Stimulated activated CD4-positive, alpha-beta T cell treated with anti-CD3 and anti-CD28 coated beads, TNF-alpha, amount 100 ng/mL, for 4 hours (primary cell): ENCODE measurements around the gene KCNC3.

Experiments used
- DNase-seq, 3 experiments: peaks; one replicate each; pipeline ENCODE4 v3.0.0-alpha.2; 2020; ENCODE audit warnings: low read depth in 3 of 3

Gene KCNC3

GRCh38 chr19:50329146-50329925 is at the start of gene KCNC3:
Gene KCNC3, minus strand, starts transcription at chr19:50329377. Its CDS starts 295 bp downstream, at chr19:50329082.
- DNase-seq, result peak; percentile 88 to 95 (median 94)

DNA sequence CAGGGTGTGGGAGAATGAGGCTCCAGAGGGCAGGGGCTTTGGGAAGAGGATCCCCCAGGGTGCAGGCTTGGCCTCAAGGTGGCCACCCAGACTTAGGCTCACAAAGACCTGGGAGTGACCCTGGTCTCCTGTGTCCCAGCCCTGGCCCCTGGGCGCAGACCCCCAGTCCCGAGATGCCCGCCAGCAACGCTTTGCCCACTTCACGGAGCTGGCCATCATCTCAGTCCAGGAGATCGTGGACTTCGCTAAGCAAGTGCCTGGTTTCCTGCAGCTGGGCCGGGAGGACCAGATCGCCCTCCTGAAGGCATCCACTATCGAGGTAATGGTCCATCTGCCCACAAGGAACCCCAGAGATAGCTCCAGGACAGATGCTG is 49.7 kb upstream of the KCNC3 start:
- no peak for DNase-seq

- DNase-seq, result no peak
Observed at GRCh38 chr19:50378169-50378862, 49.1 kb upstream of the KCNC3 start.

GRCh38 chr19:50377517-50377916 is 48.3 kb upstream of the KCNC3 start:
- DNase-seq, result no peak

DNA sequence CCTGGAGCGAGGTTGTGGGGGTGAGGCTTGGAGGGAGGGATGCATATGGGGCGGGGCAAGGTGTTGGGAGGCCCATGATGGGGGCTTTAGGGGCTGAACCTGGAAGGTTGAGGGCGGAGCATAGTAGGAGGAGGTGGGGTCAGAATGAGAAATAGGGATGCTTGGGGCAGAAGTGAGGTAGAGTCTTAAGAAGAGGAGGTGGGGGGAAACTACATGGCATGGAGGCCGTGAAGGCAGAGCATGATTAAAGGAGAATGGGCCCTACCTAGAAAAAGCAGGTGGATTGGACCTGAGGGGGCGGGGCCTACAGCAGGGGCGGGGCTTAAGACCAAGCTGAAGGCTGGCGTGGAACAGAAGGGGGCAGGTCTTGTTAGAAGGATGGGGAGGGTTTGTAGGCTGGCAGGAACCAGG is 47.9 kb upstream of the KCNC3 start:
- DNase-seq, result peak in 2 of 3 experiments; percentile 41 to 45

DNA sequence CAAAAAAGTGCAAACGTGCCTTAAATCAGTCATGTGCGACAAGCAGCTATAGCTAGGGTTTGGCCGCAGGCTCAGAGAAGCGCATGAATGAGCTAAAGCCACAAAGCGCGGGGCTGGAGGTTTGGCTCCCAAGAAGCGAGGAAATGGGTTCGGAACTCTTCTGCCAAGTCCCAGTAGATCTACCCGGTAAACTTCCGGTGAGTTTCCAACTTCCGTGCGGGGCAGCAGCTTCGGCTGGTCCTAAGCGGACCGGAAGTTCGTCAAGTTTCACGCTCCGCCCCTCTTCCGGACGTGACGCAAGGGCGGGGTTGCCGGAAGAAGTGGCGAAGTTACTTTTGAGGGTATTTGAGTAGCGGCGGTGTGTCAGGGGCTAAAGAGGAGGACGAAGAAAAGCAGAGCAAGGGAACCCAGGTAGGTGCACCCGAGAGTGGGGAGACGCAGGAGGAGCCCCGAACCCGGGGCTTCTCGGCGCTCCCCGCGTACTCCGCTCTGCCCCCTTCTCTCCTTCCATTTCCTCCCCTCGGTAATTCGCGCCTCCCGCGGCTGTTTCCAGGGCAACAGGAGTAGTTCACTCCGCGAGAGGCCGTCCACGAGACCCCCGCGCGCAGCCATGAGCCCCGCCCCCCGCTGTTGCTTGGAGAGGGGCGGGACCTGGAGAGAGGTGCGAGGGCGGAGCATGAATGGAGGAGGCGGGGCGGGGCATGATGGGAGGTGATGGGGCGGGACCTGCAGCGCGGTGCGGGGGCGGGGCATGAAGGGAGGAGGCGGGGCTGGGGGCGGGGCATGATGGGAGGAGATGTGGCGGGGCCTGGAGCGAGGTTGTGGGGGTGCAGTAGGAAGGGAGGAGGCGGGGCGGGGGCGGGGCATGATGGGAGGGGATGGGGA is 47.2 kb upstream of the KCNC3 start, which contains the start of gene NR1H2:
NR1H2 (plus strand) TSS at position 292 of the 885 bp plus-strand sequence. CDS start 1,149 bp downstream, outside the sequence.
- peak; percentile 81 to 90 (median 89) for DNase-seq

GRCh38 chr19:50371914-50372475 is 42.8 kb upstream of the KCNC3 start:
- no peak for DNase-seq

DNA sequence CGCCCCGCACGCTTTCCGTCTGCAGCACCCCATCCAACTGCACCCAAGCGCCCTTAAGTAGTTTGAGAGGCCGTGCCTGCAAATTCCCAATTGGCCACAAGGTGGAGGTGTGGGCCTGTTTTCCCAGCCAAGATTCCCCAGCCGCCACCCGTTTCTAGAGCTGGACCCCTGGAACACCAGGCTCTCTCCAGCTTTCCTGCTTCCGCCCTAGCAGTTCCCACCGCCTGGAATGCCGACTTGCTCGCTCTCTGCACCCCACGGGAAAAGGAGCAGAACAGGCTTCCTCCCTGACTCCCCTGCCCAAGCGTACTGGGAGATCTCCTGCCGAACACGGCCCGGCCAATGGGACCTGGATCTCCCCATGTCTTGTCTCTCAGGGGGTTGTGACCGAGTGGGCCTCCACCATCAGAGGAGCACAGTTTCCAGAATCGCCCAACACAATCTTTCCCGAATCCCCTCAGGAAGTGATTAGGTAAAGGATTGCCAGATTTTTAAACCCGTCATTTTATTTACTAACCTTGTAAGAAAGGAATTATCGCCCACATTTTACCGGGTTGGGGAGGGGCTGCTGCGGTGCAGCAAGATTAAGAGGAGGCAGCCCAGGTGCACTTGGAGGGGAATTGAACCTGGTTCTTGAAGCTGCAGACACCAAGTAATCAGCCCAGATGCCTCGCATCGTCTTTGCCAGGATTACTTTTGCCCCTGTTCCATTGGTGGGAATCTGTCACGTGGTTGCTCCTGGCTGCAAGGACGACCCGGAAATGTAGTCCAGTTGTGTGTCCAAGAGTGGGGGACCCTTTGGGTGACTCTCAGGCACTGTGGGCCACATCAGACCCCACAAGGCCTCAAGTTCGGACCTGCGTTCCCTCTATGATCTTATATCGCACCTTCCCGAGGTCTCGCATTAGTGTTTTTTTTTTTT is 39.7 kb upstream of the KCNC3 start:
- peak; percentile 63 to 71 (median 67) for DNase-seq

- DNase-seq, result no peak
Observed at GRCh38 chr19:50365434-50366306, 36.5 kb upstream of the KCNC3 start, which contains the start of gene NAPSA. Gene NAPSA, minus strand, starts transcription at chr19:50365639. Its CDS starts 18 bp downstream, at chr19:50365621.

- DNase-seq, result no peak
Observed at GRCh38 chr19:50362656-50363424, 33.7 kb upstream of the KCNC3 start.

GRCh38 chr19:50362030-50362412 is 32.8 kb upstream of the KCNC3 start:
- no peak for DNase-seq

DNA sequence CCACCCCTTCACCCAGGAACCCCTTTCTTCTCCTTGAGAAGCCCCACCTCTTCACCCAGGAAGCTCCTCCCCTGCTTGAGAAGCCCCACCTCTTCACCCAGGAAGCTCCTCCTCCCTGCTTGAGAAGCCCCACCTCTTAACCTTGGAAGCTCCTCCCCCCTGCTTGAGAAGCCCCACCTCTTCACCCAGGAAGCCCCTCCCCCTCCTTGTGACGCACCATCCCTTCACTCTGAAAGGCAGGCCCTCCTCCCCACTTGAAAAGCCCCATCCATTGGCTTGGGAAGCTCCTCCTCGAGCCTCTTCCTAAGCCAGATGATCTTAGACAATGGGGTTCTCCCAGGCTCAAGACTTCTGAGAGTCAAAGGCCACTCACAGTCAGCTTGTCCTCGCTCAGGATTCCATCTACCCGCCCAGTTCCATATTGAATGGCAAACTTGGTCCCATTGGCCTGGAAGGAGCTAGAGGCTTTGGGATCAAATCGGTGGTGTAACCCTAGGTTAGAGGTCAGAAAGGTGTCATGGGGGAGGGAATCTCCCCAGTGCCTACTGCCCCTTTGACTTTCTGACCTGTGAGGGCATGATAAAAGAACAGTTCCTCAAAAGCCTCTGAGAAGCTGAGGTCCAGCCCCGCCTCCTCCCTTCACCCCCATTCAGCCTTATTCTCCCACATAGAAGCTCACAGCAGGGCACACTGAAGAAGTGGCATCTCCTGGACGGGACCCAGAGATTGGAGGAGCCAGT is 32.3 kb upstream of the KCNC3 start:
- no peak for DNase-seq

DNA sequence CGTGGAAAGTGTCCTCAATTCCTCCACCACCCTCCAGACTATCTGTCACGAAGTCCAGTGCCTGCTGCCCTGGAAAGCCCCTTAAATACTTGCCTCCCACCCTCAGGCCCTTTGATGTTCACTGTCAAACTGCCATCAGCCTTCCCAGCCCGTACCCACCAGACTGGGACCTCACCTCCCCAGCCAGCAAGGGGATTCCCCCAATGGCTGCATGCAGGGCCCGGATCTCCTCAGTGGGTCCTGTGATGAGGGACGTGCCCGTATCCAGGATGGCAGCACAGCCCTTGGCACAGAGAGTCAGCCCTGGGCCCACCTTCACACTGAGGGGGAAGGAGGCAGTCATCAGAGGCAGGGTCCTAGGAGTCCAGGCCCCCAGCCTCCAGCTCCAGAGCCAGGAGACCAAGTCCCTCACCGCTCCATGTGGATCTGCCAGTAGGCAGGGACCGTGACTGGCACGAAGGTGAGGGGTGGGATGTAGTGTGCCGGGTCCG is 30.2 kb upstream of the KCNC3 start:
- no peak for DNase-seq

GRCh38 chr19:50358483-50359327 is 29.5 kb upstream of the KCNC3 start:
- DNase-seq, result peak; percentile 59 to 67 (median 65)

GRCh38 chr19:50357178-50358100 is 28.3 kb upstream of the KCNC3 start:
- peak; percentile 82 to 85 (median 84) for DNase-seq

DNA sequence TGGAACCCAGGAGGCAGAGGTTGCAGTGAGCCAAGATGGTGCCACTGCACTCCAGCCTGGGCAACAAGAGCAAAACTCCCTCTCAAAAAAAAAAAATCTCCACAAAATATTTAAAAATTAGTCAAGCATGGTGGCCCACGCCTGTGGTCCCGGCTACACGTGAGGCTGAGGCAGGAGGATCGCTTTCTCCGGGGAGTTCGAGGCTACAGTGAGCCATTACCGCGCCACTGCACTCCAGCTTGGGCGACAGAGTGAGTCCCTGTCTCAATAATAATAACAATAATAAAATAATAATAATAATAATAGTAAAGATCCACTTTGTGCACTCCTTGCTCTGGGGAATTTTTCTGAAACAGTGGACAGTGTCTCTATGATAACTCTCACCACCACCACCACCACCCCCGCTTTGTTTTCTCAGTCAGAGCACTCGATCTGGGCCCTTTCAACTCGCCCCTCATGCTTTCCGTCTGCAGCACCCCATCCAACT is 27.6 kb upstream of the KCNC3 start:
- DNase-seq, result no peak
